HG03103 (cell line): ENCODE data around the gene BCOR.

Experiments
- ATAC-seq: cut with Tn5 transposase; IDR thresholded peaks from one replicate; pipeline ENCODE4 v1.9.1; 2021; ENCODE audit warnings: low read depth; ENCODE audit not compliant: unreplicated experiment

Gene BCOR

GRCh38 chrX:40068048-40068447, 29.7 kb downstream of the BCOR start:
- no peak for ATAC-seq

- ATAC-seq = no peak
Observed at GRCh38 chrX:40066700-40067099, 31.1 kb downstream of the BCOR start.

- no peak for ATAC-seq
Observed at GRCh38 chrX:40065296-40066046, 32.3 kb downstream of the BCOR start.

- no peak for ATAC-seq
Observed at GRCh38 chrX:40064055-40064597, 33.6 kb downstream of the BCOR start.

- ATAC-seq = no peak
Observed at GRCh38 chrX:40063555-40063954, 34.2 kb downstream of the BCOR start.

GRCh38 chrX:40062525-40063155, 35.1 kb downstream of the BCOR start:
- no peak for ATAC-seq

GRCh38 chrX:40061871-40062524, 35.8 kb downstream of the BCOR start:
- ATAC-seq = no peak

GRCh38 chrX:40061005-40061404, 36.8 kb downstream of the BCOR start:
- no peak for ATAC-seq

- ATAC-seq = no peak
Observed at GRCh38 chrX:40060356-40060845, 37.4 kb downstream of the BCOR start.

- no peak for ATAC-seq
Observed at GRCh38 chrX:40058719-40059118, 39.0 kb downstream of the BCOR start.

GRCh38 chrX:40057405-40057804, 40.4 kb downstream of the BCOR start:
- ATAC-seq = no peak

GRCh38 chrX:40056420-40056819, 41.3 kb downstream of the BCOR start:
- no peak for ATAC-seq

GRCh38 chrX:40055495-40055894, 42.3 kb downstream of the BCOR start:
- no peak for ATAC-seq

- no peak for ATAC-seq
Observed at GRCh38 chrX:40054793-40055192, 43.0 kb downstream of the BCOR start.

GRCh38 chrX:40050532-40050931, 47.2 kb downstream of the BCOR start:
- no peak for ATAC-seq

- ATAC-seq = no peak
Observed at GRCh38 chrX:40049084-40049641, 48.6 kb downstream of the BCOR start.

GRCh38 chrX:40047485-40047884, 50.3 kb downstream of the BCOR start:
- ATAC-seq = no peak

- no peak for ATAC-seq
Observed at GRCh38 chrX:40043895-40044294, 53.9 kb downstream of the BCOR start.

GRCh38 chrX:40041915-40042314, 55.8 kb downstream of the BCOR start:
- ATAC-seq = no peak

- ATAC-seq = no peak
Observed at GRCh38 chrX:40040686-40041461, 56.9 kb downstream of the BCOR start.
